ENCODE measurements around the gene ACTRT2. TPM values are rescaled to one million over a fixed set of nuclear protein-coding genes. Genes with fewer than 3 reads are reported as not detected.

The ACTRT2 gene
- total and polyA plus RNA-seq, 2 experiments from 2014 or later = not detected

DNA sequence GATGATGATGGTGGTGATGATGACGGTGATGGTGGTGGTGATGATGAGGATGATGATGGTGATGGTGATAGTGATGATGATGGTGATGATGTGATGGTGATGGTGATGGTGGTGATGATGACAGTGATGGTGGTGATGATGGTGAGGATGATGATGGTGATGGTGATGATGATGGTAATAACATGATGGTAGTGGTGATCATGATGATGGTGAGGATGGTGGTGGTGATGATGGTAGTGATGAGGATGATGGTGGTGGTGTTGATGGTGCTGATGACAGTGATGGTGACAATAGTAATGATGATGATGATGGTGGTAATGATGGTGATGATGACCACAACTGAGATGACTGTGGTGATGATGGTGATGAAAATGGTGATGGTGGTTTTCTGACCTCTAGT is 4.9 kb downstream of the ACTRT2 start (continued):
- TF ChIP-seq POLR2AphosphoS5 (IDR thresholded peaks at IDR 0.05; ENCODE audit: low read depth) (no peak), NANOG (IDR thresholded peaks at IDR 0.05; ENCODE audit: borderline replicate concordance) (no peak), EZH2 (IDR thresholded peaks at IDR 0.05; ENCODE audit: low read depth, unreplicated experiment) (no peak), ZNF114 (CRISPR knock-in tag; IDR thresholded peaks at IDR 0.05) (no peak), ZNF331 (CRISPR knock-in tag; IDR thresholded peaks at IDR 0.05; ENCODE audit: low read depth) (no peak), CREB1 (CRISPR knock-in tag; IDR thresholded peaks at IDR 0.05; ENCODE audit: low read depth) (no peak)
- TF ChIP-seq, protein P1, sequence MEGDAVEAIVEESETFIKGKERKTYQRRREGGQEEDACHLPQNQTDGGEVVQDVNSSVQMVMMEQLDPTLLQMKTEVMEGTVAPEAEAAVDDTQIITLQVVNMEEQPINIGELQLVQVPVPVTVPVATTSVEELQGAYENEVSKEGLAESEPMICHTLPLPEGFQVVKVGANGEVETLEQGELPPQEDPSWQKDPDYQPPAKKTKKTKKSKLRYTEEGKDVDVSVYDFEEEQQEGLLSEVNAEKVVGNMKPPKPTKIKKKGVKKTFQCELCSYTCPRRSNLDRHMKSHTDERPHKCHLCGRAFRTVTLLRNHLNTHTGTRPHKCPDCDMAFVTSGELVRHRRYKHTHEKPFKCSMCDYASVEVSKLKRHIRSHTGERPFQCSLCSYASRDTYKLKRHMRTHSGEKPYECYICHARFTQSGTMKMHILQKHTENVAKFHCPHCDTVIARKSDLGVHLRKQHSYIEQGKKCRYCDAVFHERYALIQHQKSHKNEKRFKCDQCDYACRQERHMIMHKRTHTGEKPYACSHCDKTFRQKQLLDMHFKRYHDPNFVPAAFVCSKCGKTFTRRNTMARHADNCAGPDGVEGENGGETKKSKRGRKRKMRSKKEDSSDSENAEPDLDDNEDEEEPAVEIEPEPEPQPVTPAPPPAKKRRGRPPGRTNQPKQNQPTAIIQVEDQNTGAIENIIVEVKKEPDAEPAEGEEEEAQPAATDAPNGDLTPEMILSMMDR (conservative IDR thresholded peaks at IDR 0.05; ENCODE audit: low read depth in 2 of 2) = no peak

DNA sequence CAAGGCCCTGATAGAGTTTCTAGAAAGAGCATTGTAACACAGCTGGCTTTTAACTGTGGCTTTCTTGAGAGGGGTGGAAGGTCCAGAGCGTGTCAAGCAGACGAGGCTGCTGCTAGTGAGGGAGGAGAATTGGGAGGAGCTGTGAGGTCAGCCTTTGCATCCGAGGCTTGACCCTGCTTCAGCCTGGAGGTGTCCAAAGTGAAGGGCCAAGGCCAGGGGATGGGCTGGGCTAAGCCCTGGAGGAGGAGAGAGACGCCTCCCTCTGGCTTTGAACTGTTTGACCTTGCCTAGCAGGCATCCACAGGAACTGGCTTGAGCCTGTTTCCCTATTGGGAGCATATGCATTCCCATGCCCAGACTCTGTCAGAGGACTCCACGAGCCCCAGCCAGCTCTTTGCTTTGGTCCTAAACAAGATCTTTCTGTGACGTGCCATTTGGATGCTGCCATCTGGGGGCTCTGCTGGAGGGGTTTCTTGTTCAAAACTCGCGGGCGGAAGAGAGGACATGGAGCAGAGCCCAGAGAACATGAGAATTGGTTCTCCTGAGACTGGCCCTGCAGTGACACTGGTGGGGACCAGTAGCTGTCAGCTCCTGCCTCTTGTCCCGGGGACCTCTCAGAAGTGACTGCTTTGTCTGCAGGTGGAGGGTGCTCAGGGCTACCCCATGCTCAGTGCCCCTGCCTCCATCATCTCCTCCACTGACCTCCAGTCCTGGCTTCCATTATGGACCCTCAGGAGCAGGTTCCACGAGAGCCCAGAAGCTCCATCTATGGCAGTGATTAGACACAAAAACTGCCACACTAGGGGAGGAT is 5.5 kb downstream of the ACTRT2 start:
- H3K4me1 ChIP-seq (ENCODE audit: insufficient read depth) = no peaks in the 10 kb centered on the region
- H3K79me2 ChIP-seq (replicated peaks; ENCODE audit: insufficient read depth) = no peaks in the 10 kb centered on the region
- TF ChIP-seq JUNB (IDR thresholded peaks at IDR 0.05; ENCODE audit: unreplicated experiment) (no peak), ZNF114 (CRISPR knock-in tag; IDR thresholded peaks at IDR 0.05) (no peak), CREB1 (CRISPR knock-in tag; IDR thresholded peaks at IDR 0.05; ENCODE audit: low read depth) (no peak), EZH2phosphoT487 (IDR thresholded peaks at IDR 0.05; ENCODE audit: unreplicated experiment) (no peak), NANOG (IDR thresholded peaks at IDR 0.05; ENCODE audit: borderline replicate concordance) (no peak), EZH2 (IDR thresholded peaks at IDR 0.05; ENCODE audit: low read depth, unreplicated experiment) (no peak)
- TF ChIP-seq, protein P1 (conservative IDR thresholded peaks at IDR 0.05; ENCODE audit: low read depth in 2 of 2) = no peak
- TF ChIP-seq, protein P2, sequence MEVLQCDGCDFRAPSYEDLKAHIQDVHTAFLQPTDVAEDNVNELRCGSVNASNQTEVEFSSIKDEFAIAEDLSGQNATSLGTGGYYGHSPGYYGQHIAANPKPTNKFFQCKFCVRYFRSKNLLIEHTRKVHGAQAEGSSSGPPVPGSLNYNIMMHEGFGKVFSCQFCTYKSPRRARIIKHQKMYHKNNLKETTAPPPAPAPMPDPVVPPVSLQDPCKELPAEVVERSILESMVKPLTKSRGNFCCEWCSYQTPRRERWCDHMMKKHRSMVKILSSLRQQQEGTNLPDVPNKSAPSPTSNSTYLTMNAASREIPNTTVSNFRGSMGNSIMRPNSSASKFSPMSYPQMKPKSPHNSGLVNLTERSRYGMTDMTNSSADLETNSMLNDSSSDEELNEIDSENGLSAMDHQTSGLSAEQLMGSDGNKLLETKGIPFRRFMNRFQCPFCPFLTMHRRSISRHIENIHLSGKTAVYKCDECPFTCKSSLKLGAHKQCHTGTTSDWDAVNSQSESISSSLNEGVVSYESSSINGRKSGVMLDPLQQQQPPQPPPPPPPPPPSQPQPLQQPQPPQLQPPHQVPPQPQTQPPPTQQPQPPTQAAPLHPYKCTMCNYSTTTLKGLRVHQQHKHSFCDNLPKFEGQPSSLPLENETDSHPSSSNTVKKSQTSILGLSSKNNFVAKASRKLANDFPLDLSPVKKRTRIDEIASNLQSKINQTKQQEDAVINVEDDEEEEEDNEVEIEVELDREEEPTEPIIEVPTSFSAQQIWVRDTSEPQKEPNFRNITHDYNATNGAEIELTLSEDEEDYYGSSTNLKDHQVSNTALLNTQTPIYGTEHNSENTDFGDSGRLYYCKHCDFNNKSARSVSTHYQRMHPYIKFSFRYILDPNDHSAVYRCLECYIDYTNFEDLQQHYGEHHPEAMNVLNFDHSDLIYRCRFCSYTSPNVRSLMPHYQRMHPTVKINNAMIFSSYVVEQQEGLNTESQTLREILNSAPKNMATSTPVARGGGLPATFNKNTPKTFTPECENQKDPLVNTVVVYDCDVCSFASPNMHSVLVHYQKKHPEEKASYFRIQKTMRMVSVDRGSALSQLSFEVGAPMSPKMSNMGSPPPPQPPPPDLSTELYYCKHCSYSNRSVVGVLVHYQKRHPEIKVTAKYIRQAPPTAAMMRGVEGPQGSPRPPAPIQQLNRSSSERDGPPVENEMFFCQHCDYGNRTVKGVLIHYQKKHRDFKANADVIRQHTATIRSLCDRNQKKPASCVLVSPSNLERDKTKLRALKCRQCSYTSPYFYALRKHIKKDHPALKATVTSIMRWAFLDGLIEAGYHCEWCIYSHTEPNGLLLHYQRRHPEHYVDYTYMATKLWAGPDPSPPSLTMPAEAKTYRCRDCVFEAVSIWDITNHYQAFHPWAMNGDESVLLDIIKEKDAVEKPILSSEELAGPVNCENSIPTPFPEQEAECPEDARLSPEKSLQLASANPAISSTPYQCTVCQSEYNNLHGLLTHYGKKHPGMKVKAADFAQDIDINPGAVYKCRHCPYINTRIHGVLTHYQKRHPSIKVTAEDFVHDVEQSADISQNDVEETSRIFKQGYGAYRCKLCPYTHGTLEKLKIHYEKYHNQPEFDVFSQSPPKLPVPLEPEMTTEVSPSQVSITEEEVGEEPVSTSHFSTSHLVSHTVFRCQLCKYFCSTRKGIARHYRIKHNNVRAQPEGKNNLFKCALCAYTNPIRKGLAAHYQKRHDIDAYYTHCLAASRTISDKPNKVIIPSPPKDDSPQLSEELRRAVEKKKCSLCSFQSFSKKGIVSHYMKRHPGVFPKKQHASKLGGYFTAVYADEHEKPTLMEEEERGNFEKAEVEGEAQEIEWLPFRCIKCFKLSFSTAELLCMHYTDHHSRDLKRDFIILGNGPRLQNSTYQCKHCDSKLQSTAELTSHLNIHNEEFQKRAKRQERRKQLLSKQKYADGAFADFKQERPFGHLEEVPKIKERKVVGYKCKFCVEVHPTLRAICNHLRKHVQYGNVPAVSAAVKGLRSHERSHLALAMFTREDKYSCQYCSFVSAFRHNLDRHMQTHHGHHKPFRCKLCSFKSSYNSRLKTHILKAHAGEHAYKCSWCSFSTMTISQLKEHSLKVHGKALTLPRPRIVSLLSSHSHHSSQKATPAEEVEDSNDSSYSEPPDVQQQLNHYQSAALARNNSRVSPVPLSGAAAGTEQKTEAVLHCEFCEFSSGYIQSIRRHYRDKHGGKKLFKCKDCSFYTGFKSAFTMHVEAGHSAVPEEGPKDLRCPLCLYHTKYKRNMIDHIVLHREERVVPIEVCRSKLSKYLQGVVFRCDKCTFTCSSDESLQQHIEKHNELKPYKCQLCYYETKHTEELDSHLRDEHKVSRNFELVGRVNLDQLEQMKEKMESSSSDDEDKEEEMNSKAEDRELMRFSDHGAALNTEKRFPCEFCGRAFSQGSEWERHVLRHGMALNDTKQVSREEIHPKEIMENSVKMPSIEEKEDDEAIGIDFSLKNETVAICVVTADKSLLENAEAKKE (CRISPR knock-in tag; IDR thresholded peaks at IDR 0.05) = no peak
- Mint-ChIP-seq H3K36me3 (ENCODE audit: low read depth) (no peaks in the 10 kb centered on the region), H3K27me3 (ENCODE audit: insufficient read depth, low read depth, poor library complexity) (peaks cover 12% of the 10 kb centered on the region), H3K9me3 (no peaks in the 10 kb centered on the region), H3K4me3 (no peak overlapping the region), H3K27ac (no peak overlapping the region), H3K4me1 (no peaks in the 10 kb centered on the region)
- DNase-seq (ENCODE audit: low spot score) (no peak), ATAC-seq (no peak)
- H4K20me1 ChIP-seq (replicated peaks; ENCODE audit: insufficient read depth) = no peaks in the 10 kb centered on the region
- H2AFZ ChIP-seq = no peak overlapping the region
- no peaks in the 10 kb centered on the region for H3K27me3 ChIP-seq (ENCODE audit: insufficient read depth)
- H3K4me3 ChIP-seq = no peak overlapping the region
- H3K36me3 ChIP-seq (ENCODE audit: insufficient read depth) = no peaks in the 10 kb centered on the region
- no peak overlapping the region for H3K27ac ChIP-seq (ENCODE audit: low read depth)
- H3K9me2 ChIP-seq (ENCODE audit: insufficient read depth) = no peaks in the 10 kb centered on the region
- H3F3A ChIP-seq (replicated peaks; ENCODE audit: low read depth) = no peaks in the 10 kb centered on the region
- H3K4me2 ChIP-seq = no peak overlapping the region

Measured in GM23338 (cell line).